Fibroblast of villous mesenchyme (primary cell): Measurements from ENCODE around the gene PCNX2. TPM values are rescaled to one million over a fixed set of nuclear protein-coding genes. Genes with fewer than 3 reads are reported as not detected.

ENCODE experiments used
- DNase-seq: peaks from one replicate; pipeline ENCODE4 v3.0.0-alpha.2; 2010; ENCODE audit warnings: low read depth
- H3K4me3 ChIP-seq: 2 replicates; pipeline ENCODE4 v1.5.1; 2011; ENCODE audit warnings: low read depth, mild to moderate bottlenecking, low read length
- CTCF ChIP-seq: IDR thresholded peaks from 2 replicates; pipeline ENCODE4 v1.5.1; 2012; ENCODE audit warnings: low read depth, mild to moderate bottlenecking, low read length; ENCODE audit not compliant: insufficient read depth
- total RNA-seq: library from RNA; depleted of rRNA; stranded (reverse); fragments of >200 nt; gene quantifications from 2 replicates; pipeline ENCODE4 v1.2.3, GENCODE V29; 2012

The PCNX2 gene
- total RNA-seq, 1 donor = 38.4 TPM

- no peak overlapping the region for H3K4me3 ChIP-seq
- TF ChIP-seq CTCF = no peak
- DNase-seq = no peak
Observed at GRCh38 chr1:232999956-233000625, 295.4 kb downstream of the PCNX2 start.

DNA sequence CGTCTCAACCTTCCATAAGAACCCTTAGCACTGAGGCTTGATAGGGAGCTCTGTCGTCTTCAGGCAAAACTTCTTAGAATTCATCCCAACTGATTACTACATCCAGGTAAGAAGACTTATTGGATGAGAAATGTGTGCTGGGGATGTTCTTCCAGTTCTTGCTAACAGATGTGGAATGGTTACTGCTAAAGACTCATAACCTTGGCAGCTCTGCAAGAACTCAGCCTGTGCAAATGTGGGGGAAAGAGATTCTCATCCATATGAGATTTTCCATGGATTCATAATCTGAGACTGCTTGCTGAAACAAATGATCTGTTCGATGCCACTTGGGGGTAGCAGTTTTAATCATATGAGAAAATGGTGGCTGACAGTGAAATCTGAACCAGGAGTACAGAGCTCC, 296.9 kb downstream of the PCNX2 start:
- DNase-seq = no peak
- no peak for TF ChIP-seq CTCF
- H3K4me3 ChIP-seq = no peak overlapping the region

- DNase-seq = no peak
- no peak overlapping the region for H3K4me3 ChIP-seq
- TF ChIP-seq CTCF = no peak
Observed at GRCh38 chr1:232998138-232998537, 297.4 kb downstream of the PCNX2 start.

DNA sequence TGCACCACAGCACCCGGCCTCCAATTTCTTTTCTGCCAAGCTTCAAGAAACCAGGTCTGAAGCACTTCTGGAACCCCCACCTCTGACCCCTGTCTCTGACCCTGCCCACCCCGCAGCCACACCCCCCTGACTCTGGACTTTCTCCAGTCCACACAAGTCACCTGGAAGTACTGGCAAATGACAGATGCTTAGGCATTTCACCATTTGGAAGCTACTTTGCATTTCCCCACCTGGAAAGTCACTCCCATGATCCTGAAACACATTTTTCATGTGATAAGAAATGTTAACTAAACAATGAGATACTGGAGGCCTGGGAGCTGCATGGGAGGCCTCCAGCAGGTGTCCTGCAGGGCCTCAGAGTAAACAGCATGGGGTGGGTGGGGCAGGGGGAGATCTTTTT, 299.4 kb downstream of the PCNX2 start:
- no peak for DNase-seq
- H3K4me3 ChIP-seq = no peak overlapping the region
- no peak for TF ChIP-seq CTCF

DNA sequence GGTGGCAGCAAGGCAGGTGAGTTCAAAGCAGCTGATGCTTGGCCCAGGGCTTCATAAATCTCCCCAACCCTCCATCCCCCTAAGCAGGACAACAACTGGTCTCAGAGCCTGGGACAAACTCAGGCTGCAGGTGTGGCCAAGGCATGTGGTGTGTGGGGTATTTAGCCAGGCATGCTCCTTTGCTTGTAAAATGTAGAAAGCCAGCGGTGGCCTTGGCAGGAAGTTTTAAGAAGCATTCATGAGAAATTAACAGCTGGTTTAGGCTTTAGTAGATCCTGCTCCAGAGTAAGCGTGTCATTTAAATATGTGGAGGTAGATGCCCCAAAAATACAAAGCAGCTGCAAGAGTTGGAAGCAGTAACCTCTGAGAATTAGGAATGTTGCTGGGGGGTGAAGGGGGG, 300.3 kb downstream of the PCNX2 start:
- TF ChIP-seq CTCF = no peak
- H3K4me3 ChIP-seq = no peak overlapping the region
- DNase-seq = no peak

- DNase-seq = no peak
- H3K4me3 ChIP-seq = no peak overlapping the region
- TF ChIP-seq CTCF = no peak
Observed at GRCh38 chr1:232993555-232993954, 302.0 kb downstream of the PCNX2 start.

GRCh38 chr1:232992227-232992626, 303.3 kb downstream of the PCNX2 start:
- DNase-seq = no peak
- TF ChIP-seq CTCF = no peak
- H3K4me3 ChIP-seq = no peak overlapping the region
